GM12878 (cell line): Measurements from ENCODE around the gene SSRP1.

ENCODE experiments used
- CTCF ChIP-seq, 3 experiments: IDR thresholded peaks in 2 of 3; conservative IDR thresholded peaks in 1 of 3; 2 replicates each; pipeline ENCODE4 v1.5.1; 2011; ENCODE audit warnings: low read depth in 3 of 3, low read length in 3 of 3, mild to moderate bottlenecking in 3 of 3, control low read depth in 2 of 3, moderate library complexity in 2 of 3, inconsistent platforms in 1 of 3, mixed read lengths in 1 of 3; ENCODE audit not compliant: control insufficient read depth in 2 of 3, insufficient read depth in 1 of 3; ENCODE audit errors: extremely low read depth in 1 of 3
- MYB ChIP-seq: fragments of 150-350 bp; IDR thresholded peaks from 2 replicates; pipeline ENCODE4 v1.6.1; 2014; ENCODE audit warnings: mild to moderate bottlenecking, low read depth, low read length, borderline replicate concordance
- PRDM15 ChIP-seq: fragments of 450-650 bp; formaldehyde crosslinking; IDR thresholded peaks from 2 replicates; pipeline ENCODE4 v1.4.0; 2020; ENCODE audit warnings: mild to moderate bottlenecking, moderate library complexity
- SMC3 ChIP-seq: IDR thresholded peaks from 2 replicates; pipeline ENCODE4 v1.6.1; 2011; ENCODE audit warnings: low read length, improper control_type of control experiment, borderline replicate concordance
- TAF1 ChIP-seq: IDR thresholded peaks from 2 replicates; pipeline ENCODE4 v1.6.1; 2011; ENCODE audit warnings: mild to moderate bottlenecking, low read depth, low read length, borderline replicate concordance
- TF ChIP-seq, protein P1 (sequence below): fragments of 450-650 bp; IDR thresholded peaks from 2 replicates; pipeline ENCODE4 v1.6.1; 2017; ENCODE audit warnings: mild to moderate bottlenecking

GRCh38 chr11:57305523-57305922 lies 30.2 kb downstream of the SSRP1 start:
- TF ChIP-seq MYB (no peak), PRDM15 (CRISPR knock-in tag) (no peak), SMC3 (no peak), TAF1 (no peak), CTCF (IDR thresholded peaks at IDR 0.05 in 2 of 3, conservative IDR thresholded peaks at IDR 0.05 in 1 of 3; ENCODE audit: control insufficient read depth in 2 of 3, extremely low read depth in 1 of 3, insufficient read depth in 1 of 3, low read depth in 3 of 3, low read length in 3 of 3) (no peak)
- TF ChIP-seq, protein P1, sequence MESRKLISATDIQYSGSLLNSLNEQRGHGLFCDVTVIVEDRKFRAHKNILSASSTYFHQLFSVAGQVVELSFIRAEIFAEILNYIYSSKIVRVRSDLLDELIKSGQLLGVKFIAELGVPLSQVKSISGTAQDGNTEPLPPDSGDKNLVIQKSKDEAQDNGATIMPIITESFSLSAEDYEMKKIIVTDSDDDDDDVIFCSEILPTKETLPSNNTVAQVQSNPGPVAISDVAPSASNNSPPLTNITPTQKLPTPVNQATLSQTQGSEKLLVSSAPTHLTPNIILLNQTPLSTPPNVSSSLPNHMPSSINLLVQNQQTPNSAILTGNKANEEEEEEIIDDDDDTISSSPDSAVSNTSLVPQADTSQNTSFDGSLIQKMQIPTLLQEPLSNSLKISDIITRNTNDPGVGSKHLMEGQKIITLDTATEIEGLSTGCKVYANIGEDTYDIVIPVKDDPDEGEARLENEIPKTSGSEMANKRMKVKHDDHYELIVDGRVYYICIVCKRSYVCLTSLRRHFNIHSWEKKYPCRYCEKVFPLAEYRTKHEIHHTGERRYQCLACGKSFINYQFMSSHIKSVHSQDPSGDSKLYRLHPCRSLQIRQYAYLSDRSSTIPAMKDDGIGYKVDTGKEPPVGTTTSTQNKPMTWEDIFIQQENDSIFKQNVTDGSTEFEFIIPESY = no peak
